Lung microvascular endothelial cell (primary cell): ENCODE results near the gene WDFY4. TPM values are rescaled to one million over a fixed set of nuclear protein-coding genes. Genes with fewer than 3 reads are reported as not detected.
A peak's percentile ranks its signal among the peaks of the same experiment; 100 is the strongest.

Experiments
- DNase-seq, 2 donors: peaks; one replicate each; pipeline versions ENCODE4 v3.0.0 to v3.0.0-alpha.2; 2010; ENCODE audit warnings: low read depth in 2 of 2
- total RNA-seq: library from RNA; depleted of rRNA; stranded (reverse); fragments of >200 nt; gene quantifications from 2 replicates; pipeline ENCODE4 v1.2.1, GENCODE V29; 2014

WDFY4 gene
- total RNA-seq, 1 donor from 2014 or later, result under 0.01 TPM

DNA sequence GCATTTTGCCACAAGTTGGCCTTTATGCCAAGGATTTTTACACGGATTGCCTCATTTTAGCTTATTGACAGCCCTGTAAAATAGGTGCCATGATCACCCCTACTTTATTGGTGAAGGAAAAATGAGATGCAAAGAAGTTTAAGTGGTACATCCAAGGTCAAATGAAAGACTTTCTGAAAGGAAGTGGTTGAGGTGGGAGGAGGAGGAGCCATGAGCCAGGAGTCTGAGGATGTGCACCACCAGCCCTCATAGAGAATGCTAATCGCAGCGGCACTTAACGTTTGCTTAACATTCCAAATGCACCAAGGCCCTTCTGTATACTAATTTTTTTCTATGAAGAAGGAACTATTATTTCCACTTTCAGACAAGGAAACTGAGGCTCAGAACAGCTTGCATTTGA, 286.0 kb downstream of the WDFY4 start:
- DNase-seq, result no peak

DNA sequence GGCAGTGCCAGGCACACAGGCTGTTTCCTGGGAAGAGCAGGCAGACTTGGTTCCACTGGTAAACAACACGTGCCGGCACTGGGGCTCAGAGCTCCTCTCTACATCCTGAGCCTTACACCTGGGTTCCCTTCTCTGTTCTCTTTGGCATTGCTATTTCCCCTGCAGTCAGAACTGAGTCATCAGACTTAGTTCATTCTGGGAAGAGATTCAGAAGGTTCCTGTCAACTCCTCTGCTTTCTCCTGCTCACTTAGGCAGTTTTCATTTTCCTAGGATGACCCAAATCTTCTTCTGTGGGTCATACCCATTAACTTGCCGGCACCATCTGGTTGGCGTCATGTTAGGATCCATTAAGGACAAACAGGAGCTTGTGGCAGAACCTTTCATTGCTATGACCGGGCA, 288.4 kb downstream of the WDFY4 start:
- no peak for DNase-seq

DNA sequence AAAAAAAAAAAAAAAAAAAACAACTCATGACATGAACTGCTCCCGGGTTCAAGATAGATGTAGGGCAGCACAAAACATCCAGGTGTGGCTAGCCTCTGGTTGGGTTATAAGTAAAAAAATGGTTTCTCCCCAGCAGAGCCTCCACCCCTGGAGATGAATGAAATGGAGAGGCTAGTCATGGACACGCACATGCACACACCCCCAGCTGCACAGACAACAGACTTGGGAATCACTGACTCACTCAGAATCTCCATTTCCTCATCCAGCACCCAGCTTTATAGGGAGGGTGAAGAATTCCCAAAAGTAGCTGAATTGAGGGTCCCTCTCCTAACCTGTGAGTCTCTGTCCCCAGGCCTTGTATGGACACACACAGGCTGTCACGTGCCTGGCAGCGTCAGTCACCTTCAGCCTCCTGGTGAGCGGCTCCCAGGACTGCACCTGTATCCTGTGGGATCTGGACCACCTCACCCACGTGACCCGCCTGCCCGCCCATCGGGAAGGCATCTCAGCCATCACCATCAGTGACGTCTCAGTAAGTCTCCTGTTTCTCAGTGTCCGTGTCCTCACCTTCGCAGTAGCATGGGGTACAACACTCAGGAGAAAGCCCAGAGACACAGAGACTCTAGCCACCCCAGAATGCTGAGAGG, 290.0 kb downstream of the WDFY4 start:
- no peak for DNase-seq

DNA sequence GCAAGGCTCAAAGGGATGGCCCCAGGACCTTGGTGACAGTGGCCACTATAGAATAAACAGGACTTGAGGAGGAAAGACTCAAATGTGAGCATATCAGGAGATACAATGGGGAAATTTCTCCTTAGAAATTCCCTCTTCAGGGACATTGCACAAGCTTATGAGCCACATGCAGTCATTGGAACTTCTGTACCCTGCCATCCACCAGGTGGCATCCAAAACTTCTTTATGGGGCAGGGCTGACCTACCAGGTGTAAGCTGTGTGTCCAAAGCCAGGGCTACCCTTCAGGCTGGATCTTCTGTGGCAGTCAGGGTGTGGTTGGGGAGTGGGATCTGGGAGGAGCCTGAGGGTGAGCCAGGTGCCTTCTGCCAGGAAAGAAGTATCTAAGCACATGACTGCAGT, 291.5 kb downstream of the WDFY4 start:
- DNase-seq, result peak in 1 of 2 donors; percentile 53

DNA sequence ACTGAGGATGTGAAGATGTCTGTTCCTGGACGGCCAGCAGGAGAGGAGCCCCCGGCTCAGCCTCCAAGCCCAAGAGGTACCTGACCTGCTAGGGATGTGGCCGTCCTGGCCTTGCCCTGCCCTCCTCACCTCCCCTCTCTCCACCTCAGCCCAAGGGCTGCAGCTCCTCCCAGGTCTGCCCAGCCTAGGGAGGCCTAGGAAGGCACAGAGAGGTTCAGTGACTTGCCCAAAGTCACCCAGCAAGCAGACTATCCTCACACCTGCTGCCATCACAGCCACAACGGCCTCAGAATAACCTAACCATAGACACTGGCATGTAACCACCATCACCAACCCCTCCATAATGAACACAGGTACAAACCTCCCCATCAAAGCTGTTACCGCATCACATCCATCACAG, 293.6 kb downstream of the WDFY4 start:
- DNase-seq, result no peak

DNA sequence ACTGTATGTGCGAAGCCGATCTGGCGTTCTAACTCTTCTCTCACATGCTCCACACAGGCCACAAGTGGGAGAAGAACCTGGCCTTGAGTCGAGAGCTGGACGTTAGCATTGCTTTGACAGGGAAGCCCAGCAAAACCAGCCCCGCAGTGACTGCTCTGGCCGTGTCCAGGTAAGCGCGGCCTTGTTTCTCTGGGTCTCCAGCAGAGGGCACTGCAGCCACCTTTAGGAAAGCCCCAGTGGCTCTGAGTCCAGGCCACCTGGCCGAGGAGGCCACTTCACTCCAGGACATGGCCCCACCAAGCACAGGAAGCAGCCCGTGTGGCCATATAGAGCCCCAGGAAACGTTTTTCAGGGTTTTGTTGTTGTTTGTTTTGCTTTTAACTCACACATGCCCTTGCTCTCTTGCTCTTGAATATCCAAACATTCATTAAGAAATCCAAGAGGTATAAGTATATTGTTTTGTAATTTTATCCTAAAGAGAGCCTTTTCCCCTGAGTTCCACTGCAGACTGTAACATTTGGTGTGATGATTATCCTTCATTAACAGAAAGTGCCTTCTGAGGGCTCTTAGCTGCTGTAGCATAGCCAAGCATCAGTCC, 296.7 kb downstream of the WDFY4 start:
- peak; percentile 42 to 66 for DNase-seq

DNA sequence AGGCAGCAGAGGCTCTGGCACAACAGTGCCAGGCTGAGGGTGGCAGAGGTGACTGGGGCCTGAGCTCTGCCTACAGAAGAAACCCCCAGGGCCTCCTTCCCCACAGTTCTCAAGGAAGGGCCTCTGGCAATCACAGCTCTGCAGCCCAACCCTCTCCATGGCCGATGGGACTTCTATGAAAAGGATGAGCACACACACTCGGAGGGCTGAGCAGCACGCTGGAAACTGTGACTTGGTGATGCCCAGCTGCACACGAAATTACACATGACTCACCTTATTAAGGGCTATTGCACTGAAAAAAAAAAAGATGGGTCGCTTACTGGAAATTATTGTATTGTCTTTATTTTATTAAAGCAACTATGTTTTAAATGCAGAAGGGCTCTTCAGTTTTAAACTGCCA, 297.9 kb downstream of the WDFY4 start:
- DNase-seq, result no peak

DNA sequence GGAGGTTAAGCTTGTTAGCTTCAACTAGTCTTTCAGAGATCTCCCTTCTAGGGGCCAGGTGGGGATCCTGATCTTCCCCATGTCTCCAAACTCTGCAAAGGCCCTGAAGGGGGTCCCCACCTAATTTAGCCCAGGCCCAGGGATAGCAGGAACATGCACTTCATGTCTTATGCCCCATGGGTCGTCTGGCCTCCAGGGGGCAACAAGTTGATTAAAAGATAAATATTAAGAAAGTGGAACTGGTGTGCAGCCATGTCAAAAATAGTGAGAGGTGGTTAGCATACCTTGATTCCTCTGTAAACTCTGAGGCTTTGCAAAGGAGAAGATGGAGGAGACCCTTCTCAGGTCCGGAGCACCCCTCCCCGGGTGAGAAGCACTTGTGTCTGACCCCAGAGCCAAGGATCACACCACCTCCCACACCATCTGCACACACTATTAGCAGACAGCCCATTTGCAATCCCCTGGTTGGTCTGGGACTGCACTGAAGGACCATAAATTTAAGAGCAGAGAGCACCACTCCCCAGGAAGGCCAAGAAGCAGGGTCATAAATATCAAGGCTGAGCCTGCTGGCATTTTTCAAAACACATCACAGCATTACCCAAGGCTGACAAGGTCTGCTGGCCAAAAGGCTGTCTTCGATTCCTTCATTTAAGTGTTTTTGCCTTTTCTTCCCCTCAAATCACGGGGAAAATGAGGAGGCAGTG, 299.1 kb downstream of the WDFY4 start:
- DNase-seq, result no peak

DNA sequence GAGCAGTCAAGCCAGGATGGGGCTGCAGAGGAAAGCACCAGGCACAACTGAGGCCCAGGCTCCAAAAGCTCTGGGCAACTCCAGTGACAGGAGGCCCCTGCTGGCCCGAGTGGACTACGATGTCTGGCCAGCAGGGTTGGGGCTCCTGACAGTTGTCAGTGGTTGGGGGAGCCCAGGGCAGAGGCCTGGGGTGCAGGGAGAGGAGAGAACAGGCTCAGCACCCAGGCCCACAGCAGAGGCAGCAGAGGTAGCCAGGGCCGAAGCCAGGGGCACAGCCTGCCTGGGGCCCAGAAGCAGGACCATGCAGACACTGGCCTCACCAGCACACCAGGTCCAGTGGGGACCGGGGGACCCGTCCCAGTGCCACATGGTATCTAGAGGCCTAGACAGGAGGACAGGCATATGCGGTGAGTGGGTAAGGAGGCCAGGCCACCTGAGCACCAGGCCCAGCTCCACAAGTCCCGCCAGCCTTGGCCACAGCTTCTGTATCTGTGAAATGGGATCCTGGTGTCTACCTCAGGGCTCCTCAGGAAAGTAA, 301.0 kb downstream of the WDFY4 start:
- DNase-seq, result no peak

DNA sequence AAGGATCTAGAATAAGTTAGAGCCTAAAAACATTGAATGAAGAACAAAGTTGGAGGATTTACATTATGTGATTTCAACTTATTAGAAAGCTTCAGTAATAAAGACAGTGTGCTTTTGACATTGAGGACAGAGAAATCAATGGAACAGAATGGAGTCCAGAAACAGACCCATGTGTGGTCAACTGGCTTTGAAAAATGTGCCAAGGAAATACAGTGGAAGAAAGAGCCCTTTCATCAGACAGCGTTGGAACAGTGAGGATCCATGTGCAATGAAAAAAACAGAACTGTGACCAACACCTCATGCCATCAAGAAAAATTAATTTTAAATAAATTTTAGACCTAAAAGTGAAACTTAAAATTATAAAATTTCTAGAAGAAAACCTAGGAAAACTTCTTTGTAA, 305.6 kb downstream of the WDFY4 start:
- no peak for DNase-seq

DNA sequence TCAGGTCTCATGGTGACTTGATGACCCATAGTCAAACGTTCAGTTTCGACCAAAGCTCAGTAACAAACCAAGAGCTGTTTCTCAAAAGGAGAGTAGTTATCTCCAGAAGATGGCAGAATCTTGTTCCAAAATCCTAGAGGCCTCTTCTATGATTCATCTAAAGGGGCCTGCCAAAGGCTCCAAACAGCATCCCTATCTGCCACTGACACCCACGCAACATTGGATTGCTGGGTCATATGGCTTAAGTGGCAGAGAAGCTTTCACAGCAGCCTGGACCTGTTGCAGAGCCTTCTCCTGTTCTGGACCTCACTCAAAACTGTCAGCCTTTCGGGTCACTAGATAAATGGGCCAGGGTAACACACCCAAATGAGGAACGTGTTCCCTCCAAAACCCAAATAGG, 309.0 kb downstream of the WDFY4 start:
- no peak for DNase-seq

DNA sequence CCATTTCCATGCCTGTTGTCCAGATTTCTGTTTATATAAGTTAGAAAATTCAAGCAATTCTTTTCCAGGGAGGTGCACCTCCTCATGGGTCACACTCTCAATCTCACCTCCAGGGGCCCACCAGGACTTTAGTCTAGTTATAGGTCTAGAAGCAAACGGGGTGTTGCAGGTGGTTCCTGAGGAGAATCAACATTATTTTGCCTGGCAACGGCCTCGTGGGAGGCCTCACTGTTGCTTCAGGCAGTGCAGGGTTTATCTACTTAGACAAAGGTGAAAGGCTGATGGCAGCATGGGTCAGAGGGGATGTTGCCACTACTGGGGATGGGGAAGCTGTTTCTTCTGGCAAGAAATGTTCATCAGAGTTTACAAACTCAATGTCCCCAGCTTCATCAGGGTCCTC, 311.7 kb downstream of the WDFY4 start:
- no peak for DNase-seq

DNA sequence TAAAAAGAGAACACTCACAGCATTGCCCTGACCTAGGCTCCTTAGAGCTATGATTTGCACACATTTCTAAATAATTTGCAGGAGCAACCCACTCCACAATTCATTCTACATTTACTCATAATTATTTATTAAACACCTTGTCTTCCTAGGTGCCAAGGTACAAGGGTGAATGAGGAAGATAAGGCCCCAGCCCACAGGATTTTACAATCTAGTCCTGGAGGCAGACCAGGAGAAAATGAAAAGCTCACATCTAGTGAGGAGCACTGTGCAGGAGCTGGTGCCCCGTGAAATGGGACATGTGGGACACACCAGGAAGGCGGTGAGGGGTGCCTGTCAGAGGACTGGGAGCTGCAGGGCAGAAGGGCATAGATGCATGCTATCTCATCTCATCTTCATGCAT, 314.7 kb downstream of the WDFY4 start:
- no peak for DNase-seq

DNA sequence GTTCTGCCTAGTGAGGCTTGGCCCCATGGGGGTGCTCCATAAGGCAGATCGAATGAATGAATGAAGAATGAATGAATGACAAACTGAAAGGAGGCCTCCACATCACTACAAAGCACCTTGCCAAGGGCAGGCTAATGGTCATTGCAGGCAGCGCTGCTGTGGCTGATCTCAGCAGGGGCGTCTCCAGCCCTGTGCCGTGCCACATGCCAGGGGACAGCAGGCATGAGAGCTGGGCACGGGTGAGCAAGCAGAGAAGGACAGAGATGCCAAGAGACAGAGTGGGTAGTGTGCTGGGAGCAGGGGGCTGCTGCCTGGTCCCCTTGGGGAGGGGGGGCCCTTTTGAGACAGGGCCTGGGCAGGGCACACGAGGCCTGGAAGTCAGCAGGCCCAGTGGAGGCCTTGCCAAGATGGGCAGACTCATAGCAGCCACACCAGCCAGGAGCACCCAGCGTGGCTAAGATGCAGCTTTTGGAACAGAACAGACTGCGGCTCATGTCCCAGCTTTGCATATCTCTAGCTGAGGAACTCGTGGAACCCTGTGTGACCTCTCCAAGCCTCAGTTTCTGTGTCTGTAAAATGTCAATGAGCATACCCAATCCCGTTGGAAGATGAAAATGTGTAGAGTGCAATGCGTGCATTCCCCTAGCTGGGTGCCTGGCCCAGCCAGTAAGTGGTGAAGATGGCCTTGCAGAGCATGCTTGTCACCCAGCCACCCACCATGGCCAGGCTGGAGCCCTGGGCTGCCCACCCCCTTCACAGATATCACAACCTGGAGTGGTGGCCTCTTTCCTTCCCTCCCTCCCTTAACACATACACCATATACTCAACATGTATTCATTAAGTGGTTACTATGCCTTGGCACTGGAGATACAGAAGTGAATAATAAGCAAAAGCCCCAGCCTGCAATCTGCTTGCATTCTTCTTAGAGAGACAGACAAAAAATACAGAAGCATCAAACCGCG, 316.0 kb downstream of the WDFY4 start:
- DNase-seq, result no peak

DNA sequence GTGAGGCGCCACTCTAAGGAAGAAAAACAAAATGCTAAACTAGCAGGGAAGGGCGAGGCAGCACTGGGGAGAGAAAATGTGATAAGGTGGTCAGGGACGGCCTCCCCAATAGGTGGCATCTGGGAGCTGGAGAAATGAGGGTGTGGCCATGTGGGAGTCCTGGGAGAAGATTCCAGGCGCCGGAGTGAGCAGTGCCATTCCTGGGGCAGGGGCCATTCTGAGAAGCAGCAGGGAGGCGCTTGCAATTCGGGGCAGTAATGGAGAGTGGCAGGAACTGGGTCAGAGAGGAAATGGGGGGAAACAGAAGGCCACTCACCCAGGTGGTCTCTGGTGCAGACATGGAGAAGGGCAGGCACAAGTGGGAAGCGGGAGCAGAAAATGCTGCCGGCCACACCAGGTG, 316.7 kb downstream of the WDFY4 start:
- no peak for DNase-seq

DNA sequence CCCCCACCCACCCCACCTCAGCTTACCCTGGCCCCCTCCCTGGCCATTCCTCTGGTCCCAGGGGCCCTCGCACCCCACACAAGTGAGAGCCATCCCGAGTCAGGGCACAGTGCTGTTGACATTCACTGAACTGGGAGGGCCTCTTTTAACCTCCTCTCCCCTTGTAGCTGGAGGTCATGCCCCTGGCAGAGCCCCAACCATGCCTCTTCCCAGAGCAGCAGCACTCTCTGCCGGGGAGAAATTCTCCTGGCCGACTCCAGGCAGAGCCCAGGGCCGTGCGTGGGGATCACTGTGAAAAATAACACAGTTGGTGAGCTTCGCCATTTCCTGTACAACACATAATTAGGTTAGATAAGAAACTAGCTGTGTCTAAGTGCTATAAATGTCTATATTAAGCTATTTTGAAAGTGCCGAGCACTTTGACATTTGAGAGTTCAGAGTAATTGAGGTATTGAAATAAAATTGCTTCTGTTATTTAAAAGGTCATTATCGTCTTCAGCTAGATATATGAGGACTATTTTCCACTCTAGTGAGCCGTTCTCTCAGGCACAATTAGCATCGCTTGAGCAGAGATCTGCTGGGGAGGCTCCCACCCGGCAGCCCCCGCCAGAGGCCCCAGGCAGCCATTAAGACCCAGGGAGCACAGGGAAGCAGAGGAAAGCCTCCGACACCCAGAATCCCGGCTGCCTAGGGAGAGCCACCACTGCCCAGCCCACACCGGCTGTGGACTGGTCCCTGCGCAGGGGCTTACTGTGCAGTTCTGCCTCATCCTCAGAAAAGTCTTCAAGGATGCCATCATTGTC, 317.4 kb downstream of the WDFY4 start:
- DNase-seq, result no peak

DNA sequence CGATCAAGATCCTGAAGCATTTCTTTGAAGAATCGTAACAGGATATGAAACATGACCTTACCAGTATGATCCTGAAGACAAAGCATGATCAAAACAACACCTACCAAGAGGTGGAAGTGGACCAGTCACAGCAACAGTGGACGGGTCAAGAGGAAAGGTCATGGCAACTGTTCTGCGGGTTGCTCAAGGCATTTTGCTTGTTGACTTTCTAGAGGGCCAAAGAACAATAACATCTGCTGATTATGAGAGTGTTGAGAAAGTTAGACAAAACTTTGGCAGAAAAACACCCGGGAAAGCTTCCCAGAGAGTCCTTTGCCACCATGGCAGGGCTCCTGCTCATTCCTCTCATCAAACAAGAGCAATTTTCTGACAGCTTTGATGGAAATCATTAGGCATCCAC, 320.6 kb downstream of the WDFY4 start:
- no peak for DNase-seq

DNA sequence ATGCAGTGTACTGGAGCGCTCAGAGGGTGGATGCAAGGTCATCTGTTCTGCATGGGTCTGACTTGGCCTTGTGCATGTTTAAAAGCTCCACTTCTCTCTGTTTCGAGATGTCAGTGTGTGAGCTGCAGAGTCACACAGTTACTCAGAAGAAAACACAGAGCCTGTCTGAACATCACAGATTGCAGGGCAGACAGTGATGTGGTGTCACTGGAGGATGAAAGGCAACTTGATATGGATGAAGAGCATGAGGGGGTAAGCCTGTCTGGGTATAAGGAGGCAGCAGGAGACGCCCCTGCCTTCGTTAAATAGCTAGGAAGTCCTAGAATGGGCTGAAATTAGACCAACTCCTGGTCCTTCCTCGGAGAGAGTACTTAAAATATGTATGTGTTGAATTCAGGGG, 322.5 kb downstream of the WDFY4 start:
- DNase-seq, result no peak

DNA sequence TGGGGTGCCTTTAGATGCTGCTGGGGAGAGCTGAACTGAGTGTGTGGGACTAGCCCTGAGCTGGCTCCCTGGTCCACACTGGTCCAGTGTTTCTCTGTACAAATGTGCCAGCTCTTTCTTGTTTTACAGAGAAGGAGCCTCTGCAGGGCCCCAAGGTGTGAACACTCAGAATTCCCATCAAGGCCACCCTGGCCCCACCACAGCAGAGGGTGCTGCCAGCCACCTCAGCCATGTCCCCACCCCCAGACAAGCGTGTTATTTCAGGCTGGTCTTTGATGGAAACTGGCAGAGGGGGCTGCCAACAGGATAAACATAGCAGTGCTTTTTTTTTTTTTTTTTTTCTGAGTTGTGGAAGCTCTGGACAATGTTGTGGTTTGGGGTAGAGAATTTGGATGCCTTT, 323.4 kb downstream of the WDFY4 start:
- DNase-seq, result peak in 1 of 2 donors; percentile 6

DNA sequence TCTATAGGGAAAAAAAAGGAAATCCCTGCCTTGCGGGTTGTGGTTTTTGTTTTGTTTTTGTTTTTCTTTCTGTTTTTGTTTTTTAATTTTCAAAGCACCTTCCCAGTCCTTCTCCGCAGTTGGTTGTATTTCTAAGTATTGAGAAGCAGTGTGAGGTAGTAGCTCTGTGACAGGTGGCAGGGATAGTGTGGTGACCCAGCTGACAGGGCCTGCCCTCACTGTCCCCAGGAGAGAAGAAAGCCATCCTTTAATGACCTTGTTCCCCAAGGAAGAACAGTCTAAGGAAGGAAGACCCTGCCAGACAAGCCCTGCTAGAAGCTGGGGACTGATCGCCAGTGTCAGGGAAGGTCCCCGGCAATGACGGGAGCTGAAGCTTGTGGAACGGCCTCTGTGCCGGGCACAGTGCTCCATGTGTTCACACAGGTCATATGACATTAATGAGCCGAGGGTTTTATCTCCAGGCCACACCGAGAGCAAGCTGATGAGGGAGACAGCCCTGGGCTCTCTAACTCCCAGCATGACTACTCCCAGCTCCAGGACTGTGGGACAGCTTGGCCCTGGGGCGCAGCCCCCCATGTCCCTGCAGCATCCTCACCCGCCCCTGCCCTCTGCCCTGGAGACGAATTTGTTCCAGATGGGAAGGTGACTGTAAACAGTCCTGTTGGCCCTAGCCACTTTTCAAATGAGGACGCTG, 324.0 kb downstream of the WDFY4 start:
- DNase-seq, result no peak
